ENCODE data around the gene PPFIBP1.

PPFIBP1 gene

GRCh38 chr12:27614866-27615265 lies 90.9 kb downstream of the PPFIBP1 start:
- no CpG with 5 or more reads among the region's 3 CpGs for WGBS (ENCODE audit: insufficient coverage, insufficient read length)
- no peak overlapping the region for H3K4me3 ChIP-seq (ENCODE audit: low read length)
- H3K4me1 ChIP-seq (ENCODE audit: control insufficient read depth, insufficient read depth, low read length), result peaks cover 2% of the 10 kb centered on the region; the same call in 1 of the 2 replicates
- no peaks in the 10 kb centered on the region for H3K9me3 ChIP-seq (ENCODE audit: control insufficient read depth, insufficient read depth, low read length)
- no peak for DNase-seq (ENCODE audit: low read depth, low spot score)
- no peaks in the 10 kb centered on the region for H3K27me3 ChIP-seq (ENCODE audit: control insufficient read depth, insufficient read depth, low read length)
- no peaks in the 10 kb centered on the region for H3K36me3 ChIP-seq (ENCODE audit: control insufficient read depth, insufficient read depth, low read length)
- H3K27ac ChIP-seq (ENCODE audit: low read length), result no peak overlapping the region

- no peak overlapping the region for H3K4me3 ChIP-seq (ENCODE audit: low read length)
- no peak for DNase-seq (ENCODE audit: low read depth, low spot score)
- peaks cover 2% of the 10 kb centered on the region; the same call in 1 of the 2 replicates for H3K4me1 ChIP-seq (ENCODE audit: control insufficient read depth, insufficient read depth, low read length)
- H3K27me3 ChIP-seq (ENCODE audit: control insufficient read depth, insufficient read depth, low read length), result no peaks in the 10 kb centered on the region
- H3K9me3 ChIP-seq (ENCODE audit: control insufficient read depth, insufficient read depth, low read length), result no peaks in the 10 kb centered on the region
- no peaks in the 10 kb centered on the region for H3K36me3 ChIP-seq (ENCODE audit: control insufficient read depth, insufficient read depth, low read length)
- H3K27ac ChIP-seq (ENCODE audit: low read length), result no peak overlapping the region
Measured at GRCh38 chr12:27615331-27615891, 91.4 kb downstream of the PPFIBP1 start.

DNA sequence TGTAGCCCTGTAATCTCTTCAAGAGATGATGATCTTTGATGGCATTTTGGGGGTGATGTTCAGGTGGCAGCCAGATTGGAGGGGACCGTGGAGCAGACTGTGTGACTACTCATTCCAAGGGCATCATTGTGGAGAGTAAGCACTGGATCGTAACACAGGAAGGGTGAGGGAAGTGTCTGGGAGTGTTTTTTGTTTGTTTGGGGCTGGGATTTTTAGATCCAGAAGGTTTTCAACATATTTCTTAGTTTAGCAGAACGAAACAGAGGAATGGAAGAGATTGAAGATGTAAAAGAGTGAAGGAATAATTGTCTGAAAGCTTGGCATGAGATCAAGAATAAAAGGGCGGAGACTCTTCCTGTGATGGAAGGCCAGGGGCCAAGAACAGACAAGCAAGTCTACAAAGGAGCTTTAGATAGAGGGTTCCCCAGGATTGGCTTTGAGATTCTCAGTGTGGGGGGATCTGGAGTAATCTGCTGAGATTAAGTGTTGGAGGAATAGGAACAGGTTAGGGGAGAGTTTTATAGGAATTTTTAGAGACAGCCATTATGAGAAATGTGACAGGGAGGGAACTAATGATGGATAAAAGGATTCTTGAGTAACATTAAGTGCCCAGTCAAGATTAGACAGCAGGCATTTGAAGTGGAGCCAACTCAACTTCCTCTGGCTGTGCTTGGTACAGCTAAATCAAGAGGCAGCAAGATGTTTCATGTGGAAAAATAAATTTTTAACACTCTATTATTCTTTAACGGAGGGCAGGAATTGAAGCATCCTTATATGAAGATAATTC lies 92.5 kb downstream of the PPFIBP1 start:
- WGBS (ENCODE audit: insufficient coverage, insufficient read length), result 100% methylated on average over 2 of the region's 5 CpGs
- Histone ChIP-seq H3K27me3 (ENCODE audit: control insufficient read depth, insufficient read depth, low read length) (no peaks in the 10 kb centered on the region), H3K9me3 (ENCODE audit: control insufficient read depth, insufficient read depth, low read length) (no peaks in the 10 kb centered on the region), H3K27ac (ENCODE audit: low read length) (no peak overlapping the region), H3K4me1 (ENCODE audit: control insufficient read depth, insufficient read depth, low read length) (peaks cover 2% of the 10 kb centered on the region; the same call in 1 of the 2 replicates), H3K36me3 (ENCODE audit: control insufficient read depth, insufficient read depth, low read length) (no peaks in the 10 kb centered on the region), H3K4me3 (ENCODE audit: low read length) (no peak overlapping the region)
- no peak for DNase-seq (ENCODE audit: low read depth, low spot score)

DNA sequence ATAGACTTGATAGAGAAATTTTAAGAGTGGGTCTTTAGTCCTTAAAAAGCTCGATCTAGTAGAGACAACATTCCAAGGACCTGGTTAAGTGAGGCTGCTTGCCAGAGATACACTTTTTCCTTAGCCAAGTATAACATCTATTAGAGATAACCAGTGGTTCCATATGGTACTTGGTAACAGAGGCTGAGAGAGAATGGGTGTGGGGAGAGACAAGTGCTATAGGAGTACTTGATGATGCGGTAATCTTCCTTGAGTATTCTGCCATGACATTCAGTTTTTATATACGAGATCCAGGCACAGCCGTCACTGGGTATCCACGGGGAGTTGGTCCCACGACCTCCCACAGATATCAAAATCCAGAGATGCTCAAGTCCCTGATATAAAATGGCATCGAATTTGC lies 94.8 kb downstream of the PPFIBP1 start:
- Histone ChIP-seq H3K4me1 (ENCODE audit: control insufficient read depth, insufficient read depth, low read length) (peaks cover 2% of the 10 kb centered on the region; the same call in 1 of the 2 replicates), H3K9me3 (ENCODE audit: control insufficient read depth, insufficient read depth, low read length) (no peaks in the 10 kb centered on the region), H3K27ac (ENCODE audit: low read length) (no peak overlapping the region), H3K27me3 (ENCODE audit: control insufficient read depth, insufficient read depth, low read length) (no peaks in the 10 kb centered on the region), H3K36me3 (ENCODE audit: control insufficient read depth, insufficient read depth, low read length) (no peaks in the 10 kb centered on the region), H3K4me3 (ENCODE audit: low read length) (no peak overlapping the region)
- DNase-seq (ENCODE audit: low read depth, low spot score), result no peak
- no CpG with 5 or more reads among the region's 7 CpGs for WGBS (ENCODE audit: insufficient coverage, insufficient read length)

GRCh38 chr12:27619308-27619707 lies 95.3 kb downstream of the PPFIBP1 start:
- no peak overlapping the region for H3K27ac ChIP-seq (ENCODE audit: low read length)
- H3K4me1 ChIP-seq (ENCODE audit: control insufficient read depth, insufficient read depth, low read length), result peaks cover 2% of the 10 kb centered on the region; the same call in 1 of the 2 replicates
- no peaks in the 10 kb centered on the region for H3K9me3 ChIP-seq (ENCODE audit: control insufficient read depth, insufficient read depth, low read length)
- no peak for DNase-seq (ENCODE audit: low read depth, low spot score)
- H3K36me3 ChIP-seq (ENCODE audit: control insufficient read depth, insufficient read depth, low read length), result no peaks in the 10 kb centered on the region
- no peak overlapping the region for H3K4me3 ChIP-seq (ENCODE audit: low read length)
- no peaks in the 10 kb centered on the region for H3K27me3 ChIP-seq (ENCODE audit: control insufficient read depth, insufficient read depth, low read length)

DNA sequence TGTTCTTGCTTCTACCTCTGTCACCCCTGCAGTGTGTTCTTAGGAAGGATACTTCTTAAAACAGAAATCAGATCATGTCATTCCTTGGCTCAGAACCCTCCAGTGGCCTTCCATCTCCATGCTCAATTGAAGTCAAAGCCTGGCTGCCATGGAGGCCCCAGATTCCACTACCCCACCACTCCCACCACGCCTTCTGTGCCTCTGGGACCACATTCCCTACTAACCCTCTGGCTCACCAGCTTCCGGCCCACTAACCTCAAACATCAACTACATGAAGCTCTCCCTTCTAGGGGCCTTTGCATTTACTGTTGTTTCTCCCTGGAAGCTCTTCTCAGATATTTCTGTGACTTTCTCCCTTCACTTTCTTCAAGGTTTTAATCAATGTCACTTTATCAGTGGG lies 96.1 kb downstream of the PPFIBP1 start:
- H3K4me1 ChIP-seq (ENCODE audit: control insufficient read depth, insufficient read depth, low read length), result peaks cover 2% of the 10 kb centered on the region; the same call in 1 of the 2 replicates
- H3K27ac ChIP-seq (ENCODE audit: low read length), result no peak overlapping the region
- no peaks in the 10 kb centered on the region for H3K36me3 ChIP-seq (ENCODE audit: control insufficient read depth, insufficient read depth, low read length)
- DNase-seq (ENCODE audit: low read depth, low spot score), result no peak
- no peaks in the 10 kb centered on the region for H3K27me3 ChIP-seq (ENCODE audit: control insufficient read depth, insufficient read depth, low read length)
- WGBS (ENCODE audit: insufficient coverage, insufficient read length), result no CpG with 5 or more reads among the region's 2 CpGs
- no peak overlapping the region for H3K4me3 ChIP-seq (ENCODE audit: low read length)
- H3K9me3 ChIP-seq (ENCODE audit: control insufficient read depth, insufficient read depth, low read length), result no peaks in the 10 kb centered on the region

DNA sequence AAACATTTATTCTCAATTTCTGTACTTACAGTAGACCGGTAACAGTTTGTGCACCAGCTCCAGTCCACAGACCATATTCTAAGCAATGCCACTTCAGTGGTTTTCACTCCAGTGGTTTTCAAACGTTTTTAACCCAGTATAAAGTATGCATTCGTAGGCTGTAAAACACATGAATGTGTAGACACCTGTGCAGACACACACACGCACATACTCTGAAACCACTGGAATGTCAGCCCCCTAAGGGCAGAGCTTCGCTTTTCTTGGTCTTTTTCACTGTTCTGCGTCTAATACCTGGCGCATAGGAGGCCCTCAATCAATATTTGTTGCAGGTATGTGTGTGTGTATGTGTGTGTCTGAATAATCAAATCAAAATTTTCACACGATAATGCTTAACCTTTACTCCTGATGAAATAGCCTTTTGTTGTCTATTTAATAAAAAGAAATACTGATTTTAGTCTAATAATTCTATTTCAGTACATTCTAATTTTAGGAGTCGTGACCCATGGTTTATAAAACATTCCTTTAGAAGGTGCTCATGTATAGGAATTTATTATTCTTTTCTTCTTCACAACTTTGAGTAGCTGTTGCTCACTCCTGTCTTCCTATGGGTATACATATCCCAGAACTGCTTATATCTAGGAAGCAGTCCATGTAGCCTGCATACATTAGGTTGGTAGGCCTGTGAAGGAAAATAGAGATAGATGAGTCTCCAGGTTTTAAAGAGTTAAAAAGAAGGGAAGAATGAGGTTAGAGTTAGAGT lies 98.6 kb downstream of the PPFIBP1 start:
- Histone ChIP-seq H3K4me3 (ENCODE audit: low read length) (no peak overlapping the region), H3K36me3 (ENCODE audit: control insufficient read depth, insufficient read depth, low read length) (no peaks in the 10 kb centered on the region), H3K27me3 (ENCODE audit: control insufficient read depth, insufficient read depth, low read length) (no peaks in the 10 kb centered on the region), H3K4me1 (ENCODE audit: control insufficient read depth, insufficient read depth, low read length) (no peaks in the 10 kb centered on the region), H3K27ac (ENCODE audit: low read length) (no peak overlapping the region), H3K9me3 (ENCODE audit: control insufficient read depth, insufficient read depth, low read length) (no peaks in the 10 kb centered on the region)
- no peak for DNase-seq (ENCODE audit: low read depth, low spot score)
- no CpG with 5 or more reads among the region's 9 CpGs for whole genome bisulfite sequencing (ENCODE audit: insufficient coverage, insufficient read length)

GRCh38 chr12:27623645-27624044 lies 99.6 kb downstream of the PPFIBP1 start:
- Histone ChIP-seq H3K27ac (ENCODE audit: low read length) (no peak overlapping the region), H3K9me3 (ENCODE audit: control insufficient read depth, insufficient read depth, low read length) (no peaks in the 10 kb centered on the region), H3K27me3 (ENCODE audit: control insufficient read depth, insufficient read depth, low read length) (no peaks in the 10 kb centered on the region), H3K4me1 (ENCODE audit: control insufficient read depth, insufficient read depth, low read length) (no peaks in the 10 kb centered on the region), H3K4me3 (ENCODE audit: low read length) (no peak overlapping the region), H3K36me3 (ENCODE audit: control insufficient read depth, insufficient read depth, low read length) (no peaks in the 10 kb centered on the region)
- DNase-seq (ENCODE audit: low read depth, low spot score), result no peak
- no CpG with 5 or more reads among the region's 5 CpGs for WGBS (ENCODE audit: insufficient coverage, insufficient read length)

GRCh38 chr12:27624586-27624985 lies 100.6 kb downstream of the PPFIBP1 start:
- Histone ChIP-seq H3K9me3 (ENCODE audit: control insufficient read depth, insufficient read depth, low read length) (no peaks in the 10 kb centered on the region), H3K4me3 (ENCODE audit: low read length) (no peak overlapping the region), H3K4me1 (ENCODE audit: control insufficient read depth, insufficient read depth, low read length) (no peaks in the 10 kb centered on the region), H3K27ac (ENCODE audit: low read length) (no peak overlapping the region), H3K36me3 (ENCODE audit: control insufficient read depth, insufficient read depth, low read length) (no peaks in the 10 kb centered on the region), H3K27me3 (ENCODE audit: control insufficient read depth, insufficient read depth, low read length) (no peaks in the 10 kb centered on the region)
- WGBS (ENCODE audit: insufficient coverage, insufficient read length), result 100% methylated on average over 1 of the region's 4 CpGs
- no peak for DNase-seq (ENCODE audit: low read depth, low spot score)

DNA sequence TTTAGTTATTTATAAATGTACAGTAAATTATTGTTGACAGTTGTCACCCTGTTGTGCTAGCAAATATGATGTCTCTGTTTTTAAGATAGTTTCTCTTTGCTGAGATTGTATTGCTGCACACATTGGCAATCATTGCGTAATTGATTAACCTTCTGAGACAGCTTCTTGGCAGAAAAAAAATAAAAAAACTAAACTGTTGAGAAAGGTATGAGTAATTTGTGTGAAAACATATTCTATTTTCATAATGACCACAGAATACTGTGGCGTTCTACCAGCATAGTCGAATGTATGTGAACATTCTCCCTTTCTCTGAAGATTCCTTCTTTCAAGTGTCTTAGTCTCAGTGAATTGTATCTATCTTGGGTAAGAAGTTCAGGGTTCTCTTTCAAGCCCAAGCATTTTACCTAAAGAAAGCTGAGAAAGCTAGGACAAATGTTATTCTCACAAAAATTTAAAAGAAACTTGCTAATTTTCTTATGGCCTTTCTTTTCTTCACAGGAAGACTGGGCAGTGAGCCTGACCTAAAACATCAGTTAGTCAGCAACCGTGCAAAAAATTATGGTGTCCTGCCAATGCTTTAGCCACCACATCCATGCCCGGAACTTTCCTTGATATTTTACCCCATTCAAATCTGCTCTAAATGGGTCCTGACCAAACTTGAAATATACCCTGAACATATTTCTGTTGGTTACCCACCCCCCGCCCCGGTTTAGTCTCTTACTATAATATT lies 103.3 kb downstream of the PPFIBP1 start:
- Histone ChIP-seq H3K36me3 (ENCODE audit: control insufficient read depth, insufficient read depth, low read length) (no peaks in the 10 kb centered on the region), H3K4me3 (ENCODE audit: low read length) (no peak overlapping the region), H3K27me3 (ENCODE audit: control insufficient read depth, insufficient read depth, low read length) (no peaks in the 10 kb centered on the region), H3K9me3 (ENCODE audit: control insufficient read depth, insufficient read depth, low read length) (no peaks in the 10 kb centered on the region), H3K4me1 (ENCODE audit: control insufficient read depth, insufficient read depth, low read length) (no peaks in the 10 kb centered on the region), H3K27ac (ENCODE audit: low read length) (no peak overlapping the region)
- DNase-seq (ENCODE audit: low read depth, low spot score), result no peak
- no CpG with 5 or more reads among the region's 7 CpGs for WGBS (ENCODE audit: insufficient coverage, insufficient read length)

Measured in iPS DF 6.9 (cell line).